ENCODE results near the gene CASP2. TPM values are rescaled to one million over a fixed set of nuclear protein-coding genes. Genes with fewer than 3 reads are reported as not detected.

The CASP2 gene
- total RNA-seq (2016; rRNA removed; fragmentation: Illumina TruSeq; extraction: Trizol) = 13.7 and 21.2 TPM in 2 replicates
- 2.6 and 5.7 TPM in 2 replicates for total RNA-seq (2016; cell fraction: cytosol; rRNA removed; fragmentation: Illumina TruSeq; extraction: Trizol; ENCODE audit: low read depth)
- 13.6 and 24.5 TPM in 2 replicates for total RNA-seq (2016; cell fraction: insoluble cytoplasmic fraction; rRNA removed; fragmentation: Illumina TruSeq; extraction: Trizol)
- 6.8 and 7.8 TPM in 2 replicates for total RNA-seq (2016; cell fraction: membrane; rRNA removed; fragmentation: Illumina TruSeq; extraction: Trizol)
- total RNA-seq (2016; cell fraction: nucleus; rRNA removed; fragmentation: Illumina TruSeq; extraction: Trizol) = 18.2 and 18.9 TPM in 2 replicates
- 9.0 and 10.2 TPM in 2 replicates for polyA plus RNA-seq (2011; rRNA removed)
- polyA plus RNA-seq (2011; cell fraction: cytosol; rRNA removed) = 5.0 and 6.7 TPM in 2 replicates
- polyA plus RNA-seq (2011; cell fraction: nucleus; rRNA removed) = 17.0 and 18.3 TPM in 2 replicates
- polyA plus RNA-seq (2012) = 6.2 and 7.5 TPM in 2 replicates
- 1.1 and 1.3 TPM in 2 replicates for polyA plus RNA-seq (2016; cell fraction: cytosol; fragmentation: Illumina TruSeq; extraction: Trizol; ENCODE audit: low read depth)
- polyA plus RNA-seq (2016; cell fraction: insoluble cytoplasmic fraction; fragmentation: Illumina TruSeq; extraction: Trizol; ENCODE audit: low read depth) = 15.7 and 18.6 TPM in 2 replicates
- 4.5 and 4.8 TPM in 2 replicates for polyA plus RNA-seq (2016; cell fraction: membrane; fragmentation: Illumina TruSeq; extraction: Trizol; ENCODE audit: low read depth)
- 28.4 and 33.3 TPM in 2 replicates for polyA plus RNA-seq (2016; cell fraction: nucleus; fragmentation: Illumina TruSeq; extraction: Trizol; ENCODE audit: insufficient read depth, low read depth)
- 40.0 and 127 TPM in 2 replicates for polyA minus RNA-seq (2011; rRNA and poly(A)+ RNA removed; ENCODE audit: low replicate concordance)
- 9.3 and 18.6 TPM in 2 replicates for polyA minus RNA-seq (2011; cell fraction: cytosol; rRNA and poly(A)+ RNA removed)
- 23.6 and 23.9 TPM in 2 replicates for polyA minus RNA-seq (2011; cell fraction: nucleus; rRNA and poly(A)+ RNA removed)
- percentile 84 among the genes with signal in this experiment for Bru-seq, nascent RNA
- BruChase-seq, experiment 1, labeled RNA remaining after a 6-hour chase = percentile 85 among the genes with signal in this experiment
- BruChase-seq, experiment 2, labeled RNA remaining after a 2-hour chase = percentile 87 among the genes with signal in this experiment
- long read RNA-seq, experiment 1, partial matches to known transcripts = 1 of 14 reads
- long read RNA-seq, experiment 1, other reads (novel, unspliced or antisense) = 13 of 14 reads
- long read RNA-seq, experiment 2, full-length matches to known transcripts = 3 of 11 reads
- long read RNA-seq, experiment 2, partial matches to known transcripts = 0 of 11 reads
- long read RNA-seq, experiment 2, other reads (novel, unspliced or antisense) = 8 of 11 reads

GRCh38 chr7:143287935-143288826, at the start of gene CASP2:
Gene CASP2, plus strand, starts transcription at chr7:143288351. Its CDS starts 105 bp downstream, at chr7:143288456.
- ChIA-PET POLR2A (interaction anchor here (0.8 to 2.7 kb wide), 9 partner anchors 9 to 108 kb away, joined by 3 to 44 read pairs (median 4); partner anchors contain the start of gene GSTK1), CTCF (ENCODE audit: low intra/inter-chr PET ratio, low total read pairs) (interaction anchor here (3.1 kb wide), 1 partner anchor 48 kb away, joined by 7 read pairs; no protein-coding TSS in a partner anchor)
- H3K4me1 ChIP-seq (ENCODE audit: insufficient read depth, low read length) = peaks cover 64% of the 10 kb centered on the region
- peak within 1 kb of the TSS; percentile 78 for H3K27ac ChIP-seq (ENCODE audit: extremely low read length, insufficient read depth, low read length)
- H3K79me2 ChIP-seq (ENCODE audit: insufficient read depth, low read length) = peaks cover 26% of the 10 kb centered on the region
- in situ Hi-C loops (cut with HindIII; ENCODE audit: extremely low pct_ligation_motif_present, low pct_unique_long_range_greater_than_20kb) = no loop called here
- no peaks in the 10 kb centered on the region for H3K9me3 ChIP-seq (ENCODE audit: low read length)
- intact Hi-C loops (cut with micrococcal nuclease; ENCODE audit: unreplicated experiment) = no loop called here
- WGBS (ENCODE audit: low lambda C conversion rate) = 19% methylated on average over 35 of the region's 84 CpGs
- BruUV-seq (replicated peaks) = no TSS peak
- H3K4me2 ChIP-seq (ENCODE audit: low read depth, low read length) = peak within 1 kb of the TSS; percentile 96
- H2AFZ ChIP-seq (ENCODE audit: low read length) = peak within 1 kb of the TSS; percentile 64
- H4K20me1 ChIP-seq (ENCODE audit: insufficient read depth, low read length) = no peaks in the 10 kb centered on the region
- FAIRE-seq (no peak), ATAC-seq (peak; percentile 68), DNase-seq (ENCODE audit: low spot score) (peak; percentile 89)
- no peaks in the 10 kb centered on the region; a peak in 1 of 5 replicates for H3K27me3 ChIP-seq (ENCODE audit: control insufficient read depth in 1 of 2, insufficient read depth in 2 of 2, low read length in 2 of 2)
- peak within 1 kb of the TSS; percentile 72 to 80 (median 79) for H3K4me3 ChIP-seq (replicated peaks in 1 of 3; ENCODE audit: insufficient read depth in 1 of 3, low read depth in 2 of 3, low read length in 3 of 3)
- H3K9ac ChIP-seq (ENCODE audit: insufficient read depth, low read depth, low read length) = peak within 1 kb of the TSS; percentile 83
- H3K36me3 ChIP-seq (replicated peaks in 1 of 2; ENCODE audit: control insufficient read depth in 1 of 2, insufficient read depth in 2 of 2, low read length in 2 of 2) = peaks cover 5 to 15% of the 10 kb centered on the region in 2 experiments; a peak in 4 of 5 replicates
- TF ChIP-seq ZNF460 (CRISPR knock-in tag; IDR thresholded peaks at IDR 0.05; ENCODE audit: borderline replicate concordance) = no peak
- 0 out of 2 replicates have a peak, but pooled peaks have one; percentile 28 for TF ChIP-seq ZNF737 (CRISPR knock-in tag; IDR thresholded peaks at IDR 0.05; ENCODE audit: borderline replicate concordance)
- TF ChIP-seq RXRA (CRISPR knock-in tag; IDR thresholded peaks at IDR 0.05) = peak; percentile 51; the same call in 1 of the 2 replicates
- TF ChIP-seq ESRRA (CRISPR knock-in tag; IDR thresholded peaks at IDR 0.05; ENCODE audit: low read depth) = peak; percentile 38; the same call in 1 of the 2 replicates
- no peak for TF ChIP-seq FOXP1 (IDR thresholded peaks at IDR 0.05)
- TF ChIP-seq FOXP1 (CRISPR knock-in tag; IDR thresholded peaks at IDR 0.05) = 0 out of 2 replicates have a peak, but pooled peaks have one; percentile 14
- peak; percentile 34; the same call in 1 of the 2 replicates for TF ChIP-seq MXD3 (CRISPR knock-in tag; IDR thresholded peaks at IDR 0.05)
- TF ChIP-seq ZNF780A (CRISPR knock-in tag; IDR thresholded peaks at IDR 0.05) = peak; percentile 67; the same call in 1 of the 2 replicates
- peak; percentile 21; the same call in 1 of the 2 replicates for TF ChIP-seq SKIL (CRISPR knock-in tag; IDR thresholded peaks at IDR 0.05; ENCODE audit: borderline replicate concordance)
- TF ChIP-seq MTF1 (CRISPR knock-in tag; IDR thresholded peaks at IDR 0.05) = peak; percentile 89; the same call in 1 of the 2 replicates
- TF ChIP-seq ATF7-NPFF (CRISPR knock-in tag; IDR thresholded peaks at IDR 0.05; ENCODE audit: low read depth) = peak; percentile 43; the same call in 1 of the 2 replicates
- peak; percentile 66 for TF ChIP-seq THAP11 (CRISPR knock-in tag; IDR thresholded peaks at IDR 0.05)
- TF ChIP-seq TCF12 (IDR thresholded peaks at IDR 0.05) = no peak
- 0 out of 2 replicates have a peak, but pooled peaks have one; percentile 63 for TF ChIP-seq TCF12 (CRISPR knock-in tag; IDR thresholded peaks at IDR 0.05)
- TF ChIP-seq SP2 (CRISPR knock-in tag; IDR thresholded peaks at IDR 0.05) = peak; percentile 53
- 0 out of 2 replicates have a peak, but pooled peaks have one; percentile 45 for TF ChIP-seq ZNF329 (CRISPR knock-in tag; IDR thresholded peaks at IDR 0.05; ENCODE audit: low read depth)
